GM23338 (cell line): ENCODE measurements around the gene THY1. TPM values are rescaled to one million over a fixed set of nuclear protein-coding genes. Genes with fewer than 3 reads are reported as not detected.

Source experiments
- ATAC-seq: fragments of 200-7000 bp; cut with Tn5 transposase; 3 replicates; pipeline ENCODE4 v1.9.1; 2020
- DNase-seq: peaks from one replicate; pipeline ENCODE4 v3.0.0-alpha.2; 2015; ENCODE audit warnings: low spot score
- H2AFZ ChIP-seq: fragments of 200-600 bp; sonication (generic); 2 replicates; pipeline ENCODE4 v1.8.0; 2016; ENCODE audit warnings: antibody characterized with exemption, mild to moderate bottlenecking, moderate library complexity
- H3F3A ChIP-seq: fragments of 200-600 bp; sonication (generic); replicated peaks from 2 replicates; pipeline ENCODE4 v1.8.0; 2017; ENCODE audit warnings: antibody characterized with exemption, mixed run types, low read depth
- H3K27ac ChIP-seq: fragments of 200-600 bp; sonication (generic); 2 replicates; pipeline ENCODE4 v1.6.1; 2016; ENCODE audit warnings: low read depth
- H3K27me3 ChIP-seq: fragments of 200-600 bp; sonication (generic); 2 replicates; pipeline ENCODE4 v1.8.0; 2016; ENCODE audit warnings: mild to moderate bottlenecking, mixed run types, moderate library complexity; ENCODE audit not compliant: insufficient read depth
- H3K36me3 ChIP-seq: fragments of 200-600 bp; sonication (generic); 2 replicates; pipeline ENCODE4 v1.8.0; 2016; ENCODE audit warnings: mild to moderate bottlenecking; ENCODE audit not compliant: insufficient read depth
- H3K4me1 ChIP-seq: fragments of 200-600 bp; sonication (generic); 2 replicates; pipeline ENCODE4 v1.8.0; 2016; ENCODE audit warnings: mild to moderate bottlenecking, moderate library complexity; ENCODE audit not compliant: insufficient read depth
- H3K4me2 ChIP-seq: fragments of 200-600 bp; sonication (generic); 2 replicates; pipeline ENCODE4 v1.7.1; 2017; ENCODE audit warnings: mixed run types
- H3K4me3 ChIP-seq: fragments of 200-600 bp; sonication (generic); 2 replicates; pipeline ENCODE4 v1.6.1; 2016; ENCODE audit warnings: mixed run types
- H3K79me2 ChIP-seq: fragments of 200-600 bp; sonication (generic); replicated peaks from 2 replicates; pipeline ENCODE4 v1.8.0; 2017; ENCODE audit warnings: mild to moderate bottlenecking; ENCODE audit not compliant: insufficient read depth
- H3K9me2 ChIP-seq: fragments of 200-600 bp; sonication (generic); 2 replicates; pipeline ENCODE4 v1.8.0; 2017; ENCODE audit not compliant: insufficient read depth
- H4K20me1 ChIP-seq: fragments of 200-600 bp; sonication (generic); replicated peaks from 2 replicates; pipeline ENCODE4 v1.8.0; 2017; ENCODE audit warnings: mild to moderate bottlenecking; ENCODE audit not compliant: insufficient read depth
- H3K27ac Mint-ChIP-seq: 2 replicates; pipeline ENCODE4 v1.8.0; 2020; ENCODE audit warnings: inconsistent platforms, mild to moderate bottlenecking, moderate library complexity, mixed read lengths
- H3K27me3 Mint-ChIP-seq: 3 replicates; pipeline ENCODE4 v1.8.0; 2022; ENCODE audit warnings: low read depth, mild to moderate bottlenecking, moderate library complexity, mixed read lengths, inconsistent platforms; ENCODE audit not compliant: insufficient read depth, poor library complexity
- H3K36me3 Mint-ChIP-seq: 3 replicates; pipeline ENCODE4 v1.8.0; 2021; ENCODE audit warnings: low read depth, mild to moderate bottlenecking, inconsistent platforms, moderate library complexity, mixed read lengths
- H3K4me1 Mint-ChIP-seq: 3 replicates; pipeline ENCODE4 v1.8.0; 2020; ENCODE audit warnings: mild to moderate bottlenecking, inconsistent platforms, mixed read lengths
- H3K4me3 Mint-ChIP-seq: 3 replicates; pipeline ENCODE4 v1.8.0; 2021; ENCODE audit warnings: moderate library complexity, mild to moderate bottlenecking, inconsistent platforms, mixed read lengths
- H3K9me3 Mint-ChIP-seq: 3 replicates; pipeline ENCODE4 v1.8.0; 2020; ENCODE audit warnings: moderate library complexity, mild to moderate bottlenecking, inconsistent platforms, mixed read lengths
- CREB1 ChIP-seq: fragments of 250-450 bp; sonication (Bioruptor Pico); IDR thresholded peaks from 2 replicates; pipeline ENCODE4 v1.5.0; 2020; ENCODE audit warnings: low read depth, mild to moderate bottlenecking, moderate library complexity
- CTCF ChIP-seq, 2 experiments: fragments of 200-600 bp in 1 of 2; sonication (generic) in 1 of 2; conservative IDR thresholded peaks; 2 replicates each; pipeline versions ENCODE4 v1.5.1 to v1.6.1; 2016 to 2017; ENCODE audit warnings: antibody characterized with exemption in 2 of 2, low read depth in 2 of 2, mild to moderate bottlenecking in 2 of 2, moderate library complexity in 1 of 2
- ETS1 ChIP-seq: IDR thresholded peaks from 2 replicates; pipeline ENCODE4 v1.6.1; 2016; ENCODE audit warnings: antibody characterized with exemption
- EZH2 ChIP-seq: fragments of 200-600 bp; sonication (generic); IDR thresholded peaks from one replicate; pipeline ENCODE4 v1.8.0; 2017; ENCODE audit warnings: antibody characterized with exemption, mild to moderate bottlenecking, low read depth; ENCODE audit not compliant: unreplicated experiment
- EZH2phosphoT487 ChIP-seq: fragments of 200-600 bp; sonication (generic); IDR thresholded peaks from one replicate; pipeline ENCODE4 v1.8.1; 2018; ENCODE audit warnings: antibody characterized with exemption; ENCODE audit not compliant: unreplicated experiment
- JUNB ChIP-seq: IDR thresholded peaks from one replicate; pipeline ENCODE4 v1.6.1; 2016; ENCODE audit warnings: antibody characterized with exemption; ENCODE audit not compliant: unreplicated experiment
- NANOG ChIP-seq: IDR thresholded peaks from 2 replicates; pipeline ENCODE4 v1.6.1; 2016; ENCODE audit warnings: antibody characterized with exemption, borderline replicate concordance
- POLR2AphosphoS5 ChIP-seq: IDR thresholded peaks from 2 replicates; pipeline ENCODE4 v1.6.1; 2016; ENCODE audit warnings: antibody characterized with exemption, low read depth
- REST ChIP-seq: IDR thresholded peaks from one replicate; pipeline ENCODE4 v1.6.1; 2018; ENCODE audit warnings: antibody characterized with exemption; ENCODE audit not compliant: unreplicated experiment
- STAT1 ChIP-seq: IDR thresholded peaks from one replicate; pipeline ENCODE4 v1.6.1; 2016; ENCODE audit warnings: antibody characterized with exemption; ENCODE audit not compliant: unreplicated experiment
- ZNF114 ChIP-seq: fragments of 250-450 bp; sonication (Bioruptor Pico); IDR thresholded peaks from 2 replicates; pipeline ENCODE4 v1.5.0; 2020; ENCODE audit warnings: mild to moderate bottlenecking, moderate library complexity
- ZNF331 ChIP-seq: fragments of 250-450 bp; sonication (Bioruptor Pico); IDR thresholded peaks from 2 replicates; pipeline ENCODE4 v1.5.0; 2020; ENCODE audit warnings: low read depth, mild to moderate bottlenecking, moderate library complexity
- polyA plus RNA-seq: library from polyadenylated mRNA; unstranded; fragments of >200 nt; fragmentation: Nextera tagmentation; extraction: Ambion mirVana; gene quantifications from 2 replicates; pipeline ENCODE4 v1.2.1, GENCODE V29; 2016
- total RNA-seq: library from RNA; depleted of rRNA; stranded (reverse); fragments of >200 nt; shearing (Covaris generic); gene quantifications from 2 replicates; pipeline ENCODE4 v1.2.3, GENCODE V29; 2014
- TF ChIP-seq, protein P1 (sequence below): fragments of 250-450 bp; sonication (Bioruptor Pico); IDR thresholded peaks from 2 replicates; pipeline ENCODE4 v1.5.0; 2020; ENCODE audit warnings: mild to moderate bottlenecking, moderate library complexity

Gene THY1
- total and polyA plus RNA-seq, 2 experiments from 2014 or later: 490 to 597 TPM

DNA sequence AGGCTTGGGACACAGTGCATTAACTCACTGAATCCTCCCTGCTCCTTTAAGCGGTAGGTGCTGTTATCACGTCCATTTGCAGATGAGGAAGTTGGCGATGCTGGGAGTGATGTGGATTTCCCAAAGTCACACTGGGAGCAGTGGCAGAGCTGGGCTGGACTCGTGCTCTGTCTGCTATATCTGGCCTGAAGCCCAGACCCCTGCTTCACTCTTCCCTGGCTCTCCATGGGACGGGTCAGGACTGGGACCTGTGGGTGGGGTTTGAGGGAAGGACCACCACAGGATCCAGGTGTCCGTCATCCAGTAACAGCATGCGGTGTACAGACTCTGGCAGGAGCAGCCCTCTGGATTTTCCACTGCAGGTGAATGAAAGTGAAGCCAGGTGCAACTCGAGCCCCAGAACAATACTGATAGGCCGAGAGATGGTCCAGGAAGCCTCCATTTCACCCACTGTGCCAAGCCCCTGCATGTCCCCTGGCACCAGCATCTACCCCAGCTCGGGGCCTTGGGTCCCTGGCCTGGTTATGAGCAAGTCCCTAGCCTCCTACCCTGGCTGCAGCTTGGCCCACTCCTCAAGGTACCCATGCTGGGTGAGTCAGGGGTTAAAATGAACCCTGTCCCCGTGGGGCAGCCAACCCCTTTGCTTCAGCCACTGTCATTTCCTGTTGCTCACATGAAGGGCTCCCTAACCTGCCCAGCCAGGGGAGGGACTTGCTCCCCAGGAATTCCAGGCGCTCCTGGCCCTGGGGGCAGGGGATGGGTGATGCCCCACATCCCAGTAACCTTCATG, 45.7 kb downstream of the THY1 start:
- no peak overlapping the region for H3K4me3 ChIP-seq
- TF ChIP-seq JUNB (no peak), REST (no peak), ZNF114 (no peak), EZH2 (no peak), POLR2AphosphoS5 (no peak), NANOG (no peak), CREB1 (CRISPR knock-in tag) (no peak), EZH2phosphoT487 (no peak), ETS1 (no peak), STAT1 (no peak), ZNF331 (CRISPR knock-in tag) (no peak), CTCF (conservative IDR thresholded peaks at IDR 0.05; ENCODE audit: low read depth in 2 of 2) (no peak)
- TF ChIP-seq, protein P1, sequence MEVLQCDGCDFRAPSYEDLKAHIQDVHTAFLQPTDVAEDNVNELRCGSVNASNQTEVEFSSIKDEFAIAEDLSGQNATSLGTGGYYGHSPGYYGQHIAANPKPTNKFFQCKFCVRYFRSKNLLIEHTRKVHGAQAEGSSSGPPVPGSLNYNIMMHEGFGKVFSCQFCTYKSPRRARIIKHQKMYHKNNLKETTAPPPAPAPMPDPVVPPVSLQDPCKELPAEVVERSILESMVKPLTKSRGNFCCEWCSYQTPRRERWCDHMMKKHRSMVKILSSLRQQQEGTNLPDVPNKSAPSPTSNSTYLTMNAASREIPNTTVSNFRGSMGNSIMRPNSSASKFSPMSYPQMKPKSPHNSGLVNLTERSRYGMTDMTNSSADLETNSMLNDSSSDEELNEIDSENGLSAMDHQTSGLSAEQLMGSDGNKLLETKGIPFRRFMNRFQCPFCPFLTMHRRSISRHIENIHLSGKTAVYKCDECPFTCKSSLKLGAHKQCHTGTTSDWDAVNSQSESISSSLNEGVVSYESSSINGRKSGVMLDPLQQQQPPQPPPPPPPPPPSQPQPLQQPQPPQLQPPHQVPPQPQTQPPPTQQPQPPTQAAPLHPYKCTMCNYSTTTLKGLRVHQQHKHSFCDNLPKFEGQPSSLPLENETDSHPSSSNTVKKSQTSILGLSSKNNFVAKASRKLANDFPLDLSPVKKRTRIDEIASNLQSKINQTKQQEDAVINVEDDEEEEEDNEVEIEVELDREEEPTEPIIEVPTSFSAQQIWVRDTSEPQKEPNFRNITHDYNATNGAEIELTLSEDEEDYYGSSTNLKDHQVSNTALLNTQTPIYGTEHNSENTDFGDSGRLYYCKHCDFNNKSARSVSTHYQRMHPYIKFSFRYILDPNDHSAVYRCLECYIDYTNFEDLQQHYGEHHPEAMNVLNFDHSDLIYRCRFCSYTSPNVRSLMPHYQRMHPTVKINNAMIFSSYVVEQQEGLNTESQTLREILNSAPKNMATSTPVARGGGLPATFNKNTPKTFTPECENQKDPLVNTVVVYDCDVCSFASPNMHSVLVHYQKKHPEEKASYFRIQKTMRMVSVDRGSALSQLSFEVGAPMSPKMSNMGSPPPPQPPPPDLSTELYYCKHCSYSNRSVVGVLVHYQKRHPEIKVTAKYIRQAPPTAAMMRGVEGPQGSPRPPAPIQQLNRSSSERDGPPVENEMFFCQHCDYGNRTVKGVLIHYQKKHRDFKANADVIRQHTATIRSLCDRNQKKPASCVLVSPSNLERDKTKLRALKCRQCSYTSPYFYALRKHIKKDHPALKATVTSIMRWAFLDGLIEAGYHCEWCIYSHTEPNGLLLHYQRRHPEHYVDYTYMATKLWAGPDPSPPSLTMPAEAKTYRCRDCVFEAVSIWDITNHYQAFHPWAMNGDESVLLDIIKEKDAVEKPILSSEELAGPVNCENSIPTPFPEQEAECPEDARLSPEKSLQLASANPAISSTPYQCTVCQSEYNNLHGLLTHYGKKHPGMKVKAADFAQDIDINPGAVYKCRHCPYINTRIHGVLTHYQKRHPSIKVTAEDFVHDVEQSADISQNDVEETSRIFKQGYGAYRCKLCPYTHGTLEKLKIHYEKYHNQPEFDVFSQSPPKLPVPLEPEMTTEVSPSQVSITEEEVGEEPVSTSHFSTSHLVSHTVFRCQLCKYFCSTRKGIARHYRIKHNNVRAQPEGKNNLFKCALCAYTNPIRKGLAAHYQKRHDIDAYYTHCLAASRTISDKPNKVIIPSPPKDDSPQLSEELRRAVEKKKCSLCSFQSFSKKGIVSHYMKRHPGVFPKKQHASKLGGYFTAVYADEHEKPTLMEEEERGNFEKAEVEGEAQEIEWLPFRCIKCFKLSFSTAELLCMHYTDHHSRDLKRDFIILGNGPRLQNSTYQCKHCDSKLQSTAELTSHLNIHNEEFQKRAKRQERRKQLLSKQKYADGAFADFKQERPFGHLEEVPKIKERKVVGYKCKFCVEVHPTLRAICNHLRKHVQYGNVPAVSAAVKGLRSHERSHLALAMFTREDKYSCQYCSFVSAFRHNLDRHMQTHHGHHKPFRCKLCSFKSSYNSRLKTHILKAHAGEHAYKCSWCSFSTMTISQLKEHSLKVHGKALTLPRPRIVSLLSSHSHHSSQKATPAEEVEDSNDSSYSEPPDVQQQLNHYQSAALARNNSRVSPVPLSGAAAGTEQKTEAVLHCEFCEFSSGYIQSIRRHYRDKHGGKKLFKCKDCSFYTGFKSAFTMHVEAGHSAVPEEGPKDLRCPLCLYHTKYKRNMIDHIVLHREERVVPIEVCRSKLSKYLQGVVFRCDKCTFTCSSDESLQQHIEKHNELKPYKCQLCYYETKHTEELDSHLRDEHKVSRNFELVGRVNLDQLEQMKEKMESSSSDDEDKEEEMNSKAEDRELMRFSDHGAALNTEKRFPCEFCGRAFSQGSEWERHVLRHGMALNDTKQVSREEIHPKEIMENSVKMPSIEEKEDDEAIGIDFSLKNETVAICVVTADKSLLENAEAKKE (CRISPR knock-in tag): no peak
- ATAC-seq (no peak), DNase-seq (no peak)
- H3K27me3 ChIP-seq: peaks cover 21% of the 10 kb centered on the region
- H3K27ac Mint-ChIP-seq: no peak overlapping the region
- H3K4me2 ChIP-seq: peak overlapping the region; percentile 50; the same call in 1 of the 2 replicates
- no peaks in the 10 kb centered on the region for H3K79me2 ChIP-seq
- H3K4me1 ChIP-seq: peaks cover 51% of the 10 kb centered on the region
- no peaks in the 10 kb centered on the region for H3K9me3 Mint-ChIP-seq
- peaks cover 56% of the 10 kb centered on the region for H3K4me1 Mint-ChIP-seq
- H3K27me3 Mint-ChIP-seq: peaks cover 32% of the 10 kb centered on the region
- H4K20me1 ChIP-seq: no peaks in the 10 kb centered on the region
- H3K4me3 Mint-ChIP-seq: no peak overlapping the region
- H2AFZ ChIP-seq: no peak overlapping the region
- H3F3A ChIP-seq: peaks cover 10% of the 10 kb centered on the region; the same call in 1 of the 2 replicates
- no peaks in the 10 kb centered on the region for H3K36me3 ChIP-seq
- H3K36me3 Mint-ChIP-seq: no peaks in the 10 kb centered on the region
- H3K9me2 ChIP-seq: no peaks in the 10 kb centered on the region
- no peak overlapping the region for H3K27ac ChIP-seq
